H4 (cell line): ENCODE data around the gene DENND1B. TPM values are rescaled to one million over a fixed set of nuclear protein-coding genes. Genes with fewer than 3 reads are reported as not detected.
"Not testable (repeated sequence)": the region's sequence is repeated elsewhere in the genome, so short reads cannot be mapped to it uniquely, and the experiment has no call there.

Source experiments
- DNase-seq: peaks from one replicate; pipeline ENCODE4 v3.0.0-alpha.2; 2015; ENCODE audit warnings: low spot score
- total RNA-seq: library from RNA; depleted of rRNA; stranded (reverse); fragments of >200 nt; shearing (Covaris generic); gene quantifications from 2 replicates; pipeline ENCODE4 v1.2.3, GENCODE V29; 2014

The DENND1B gene
- total RNA-seq, 1 experiment from 2014 or later = 7.3 TPM

DNA sequence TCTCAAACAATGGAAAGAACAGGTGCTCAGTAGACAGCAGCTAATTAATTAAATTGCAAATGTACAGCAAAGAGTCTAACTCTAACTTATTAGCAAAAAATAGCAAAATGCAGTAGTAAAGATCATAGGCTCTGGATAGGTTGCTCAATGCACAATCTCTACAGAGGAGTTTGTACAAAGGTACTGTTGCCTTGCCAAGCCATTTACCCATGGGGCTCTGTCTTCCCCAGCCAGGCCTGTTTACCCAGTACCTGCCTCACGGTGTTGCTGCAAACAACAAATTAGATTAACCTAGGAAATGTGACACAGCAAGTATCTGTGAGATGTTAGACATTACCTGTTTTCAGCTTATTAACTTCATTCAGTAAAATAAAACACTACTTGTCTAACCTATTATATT, 222.0 kb downstream of the DENND1B start:
- no peak for DNase-seq

- DNase-seq = no peak
Measured at GRCh38 chr1:197546989-197547388, 228.3 kb downstream of the DENND1B start.

- DNase-seq = no peak
Measured at GRCh38 chr1:197544553-197544952, 230.7 kb downstream of the DENND1B start.

DNA sequence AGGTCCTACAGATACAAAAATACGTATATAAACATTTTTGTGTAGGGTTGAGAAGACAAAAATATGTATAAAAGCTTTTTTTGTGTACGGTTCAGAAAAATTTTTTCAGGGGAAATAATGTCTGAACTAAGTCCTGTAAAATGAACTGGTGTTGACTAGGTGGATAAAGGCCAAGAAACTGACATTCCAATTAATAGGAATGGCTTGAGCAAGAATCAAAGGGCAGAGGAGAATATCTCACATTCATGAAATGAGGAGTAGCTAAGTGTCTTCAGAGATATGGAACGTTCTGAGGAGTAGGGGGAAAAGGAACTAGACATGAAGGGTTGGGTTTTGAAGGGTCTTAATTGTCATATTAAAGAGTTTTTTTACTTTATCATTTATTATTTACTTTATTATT, 231.2 kb downstream of the DENND1B start:
- no peak for DNase-seq

DNA sequence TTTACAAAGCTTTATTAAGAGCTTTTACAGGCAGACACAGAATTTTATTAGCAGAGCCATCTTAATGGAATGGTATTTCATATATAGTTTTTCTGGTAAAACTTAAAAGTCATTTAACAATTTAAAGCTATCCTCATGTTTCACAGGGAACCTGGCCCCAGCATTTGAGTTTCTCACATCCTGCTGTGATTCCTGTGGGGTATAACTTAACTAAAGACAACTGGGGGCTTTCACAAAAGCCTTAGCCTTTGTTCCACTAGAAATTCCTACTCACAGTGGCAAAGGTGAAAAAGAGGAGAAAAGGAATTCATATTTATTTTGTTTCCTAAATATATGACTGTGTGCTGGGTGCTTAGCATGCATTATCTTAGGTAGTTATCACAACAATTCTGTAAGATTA, 233.9 kb downstream of the DENND1B start:
- DNase-seq = no peak

DNA sequence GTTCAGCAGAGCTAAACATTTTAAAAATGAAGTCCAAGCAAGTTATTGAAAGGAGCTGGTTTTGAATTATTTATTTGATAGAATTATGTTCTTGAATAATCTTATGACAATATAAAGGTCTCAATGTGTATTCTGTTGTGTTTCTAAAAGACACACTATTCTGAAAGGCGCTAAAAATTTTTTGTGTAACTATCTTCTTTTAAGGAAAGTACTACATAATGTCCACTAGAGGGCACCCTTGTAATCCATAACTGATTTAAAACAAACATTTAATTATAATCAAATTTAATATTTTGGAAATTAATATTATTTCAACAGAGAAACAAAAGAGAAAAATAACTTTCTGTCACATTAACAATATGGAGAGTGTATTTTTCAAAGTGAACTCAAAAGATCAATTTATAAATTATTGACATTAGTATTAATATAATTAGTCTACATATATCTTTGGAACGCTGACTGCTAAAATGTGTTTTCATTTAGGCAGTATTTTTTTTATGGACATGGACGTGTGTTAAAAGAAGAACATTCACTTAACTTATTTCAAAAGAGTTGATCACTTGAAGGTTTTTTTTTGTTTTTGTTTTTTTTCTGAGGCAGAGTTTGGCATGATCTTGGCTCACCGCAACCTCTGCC, 248.4 kb downstream of the DENND1B start:
- peak; percentile 9 for DNase-seq

DNA sequence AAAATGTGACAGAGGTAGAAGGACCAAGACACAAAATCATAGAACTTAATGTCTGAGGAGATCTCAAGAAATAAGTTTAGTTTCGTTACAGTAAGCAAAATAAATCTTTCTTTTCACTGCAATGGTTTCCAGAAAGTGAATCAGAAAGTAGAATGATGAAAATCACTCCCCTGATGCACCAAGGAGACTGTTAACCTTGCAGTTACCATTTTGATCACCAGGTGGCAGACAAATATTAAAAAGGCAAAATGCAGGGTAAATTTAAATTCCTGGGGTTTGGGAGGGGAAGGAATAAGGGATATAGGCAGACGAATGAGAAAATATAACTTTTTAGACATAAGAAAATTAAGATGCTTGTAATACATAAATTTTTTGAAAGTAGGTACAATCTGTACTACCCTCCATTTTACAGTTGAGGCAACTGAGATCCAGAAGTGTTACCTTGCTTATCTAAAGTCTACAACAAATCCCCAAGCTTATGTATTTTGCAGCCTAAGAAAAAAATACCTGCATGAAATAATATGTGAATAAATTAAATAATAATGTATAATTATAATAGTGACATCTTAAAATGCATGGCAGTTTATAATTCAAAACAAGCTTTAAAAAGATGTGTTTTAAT, 254.1 kb downstream of the DENND1B start:
- DNase-seq = peak; percentile 24

- DNase-seq = no peak
Measured at GRCh38 chr1:197519741-197520334, 255.4 kb downstream of the DENND1B start.

DNA sequence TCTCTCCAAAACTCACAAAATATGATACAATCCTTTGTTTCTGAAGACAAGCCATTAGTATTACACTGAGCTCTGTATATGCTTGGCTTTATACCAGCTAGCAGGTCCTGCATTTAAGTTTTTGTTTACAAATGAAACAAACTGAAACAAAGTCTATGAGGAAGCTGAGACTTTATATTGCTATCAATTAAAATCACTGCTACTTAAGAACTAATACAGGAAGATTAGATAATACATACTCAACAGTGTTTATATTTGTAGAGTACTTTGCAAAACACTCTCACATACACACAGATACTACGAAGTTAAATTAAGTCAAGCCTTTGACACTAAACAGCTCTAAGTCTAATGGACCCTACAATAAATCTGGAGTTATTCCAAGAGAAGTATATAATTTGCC, 259.9 kb downstream of the DENND1B start:
- no peak for DNase-seq

GRCh38 chr1:197510691-197511378, 264.4 kb downstream of the DENND1B start:
- no peak for DNase-seq

- no peak for DNase-seq
Measured at GRCh38 chr1:197496722-197497121, 278.6 kb downstream of the DENND1B start.

DNA sequence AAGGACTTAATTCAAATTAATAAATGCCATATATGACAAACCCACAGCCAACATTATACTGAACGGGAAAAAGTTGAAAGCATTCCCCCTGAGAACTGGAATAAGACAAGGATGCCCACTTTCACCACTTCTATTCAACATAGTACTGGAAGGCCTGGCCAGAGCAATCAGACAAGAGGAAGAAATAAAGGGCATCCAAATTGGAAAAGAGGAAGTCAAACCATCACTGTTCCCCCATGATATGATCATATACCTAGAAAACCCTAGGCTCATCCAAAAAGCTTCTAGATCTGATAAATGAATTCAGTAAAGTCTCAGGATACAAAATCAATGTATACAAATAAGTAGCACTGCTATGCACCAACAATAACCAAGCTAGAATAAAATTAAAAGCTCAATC, 283.8 kb downstream of the DENND1B start:
- DNase-seq = not testable (repeated sequence)

DNA sequence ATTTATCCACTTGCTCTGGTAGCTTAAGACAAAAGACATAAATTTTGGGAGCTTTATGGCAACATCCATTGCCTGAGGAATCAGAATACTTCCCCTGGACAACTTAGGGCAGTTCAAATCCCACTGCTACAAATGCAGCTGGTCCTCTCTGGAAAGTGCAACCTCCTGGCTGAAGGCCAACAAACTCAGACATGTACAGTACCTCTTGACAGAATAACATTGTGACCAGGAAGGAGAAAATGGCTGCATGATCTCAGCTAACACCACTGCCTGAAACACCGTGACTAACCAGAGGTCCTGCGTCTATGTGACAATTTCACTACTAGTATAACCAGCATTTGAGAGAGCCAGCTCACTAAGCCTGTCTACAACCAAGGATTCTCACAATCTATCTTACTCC, 288.3 kb downstream of the DENND1B start:
- peak; percentile 54 for DNase-seq

DNA sequence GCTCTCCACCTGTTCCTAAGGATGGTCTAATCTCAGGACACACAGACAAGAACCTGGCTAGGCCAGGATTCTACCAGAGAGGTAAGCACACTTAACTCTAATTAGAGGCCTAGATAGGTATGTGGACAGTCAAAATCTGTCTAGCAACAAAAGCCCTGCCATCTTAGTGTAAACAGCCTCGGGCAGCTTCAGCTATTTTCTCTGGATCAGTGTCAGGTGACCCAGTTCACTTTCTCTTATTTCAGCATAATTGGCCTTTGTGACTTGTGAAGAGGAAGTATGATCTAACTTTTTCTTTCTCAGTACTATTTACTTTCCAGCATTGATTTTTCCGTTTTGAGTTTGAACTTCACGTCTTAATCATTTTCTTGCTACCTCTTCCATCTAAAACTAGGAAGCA, 289.5 kb downstream of the DENND1B start:
- peak; percentile 11 for DNase-seq

GRCh38 chr1:197481101-197481500, 294.2 kb downstream of the DENND1B start:
- DNase-seq = peak; percentile 17

GRCh38 chr1:197480446-197480845, 294.8 kb downstream of the DENND1B start:
- no peak for DNase-seq

GRCh38 chr1:197472141-197472540, 303.1 kb downstream of the DENND1B start:
- DNase-seq = no peak

DNA sequence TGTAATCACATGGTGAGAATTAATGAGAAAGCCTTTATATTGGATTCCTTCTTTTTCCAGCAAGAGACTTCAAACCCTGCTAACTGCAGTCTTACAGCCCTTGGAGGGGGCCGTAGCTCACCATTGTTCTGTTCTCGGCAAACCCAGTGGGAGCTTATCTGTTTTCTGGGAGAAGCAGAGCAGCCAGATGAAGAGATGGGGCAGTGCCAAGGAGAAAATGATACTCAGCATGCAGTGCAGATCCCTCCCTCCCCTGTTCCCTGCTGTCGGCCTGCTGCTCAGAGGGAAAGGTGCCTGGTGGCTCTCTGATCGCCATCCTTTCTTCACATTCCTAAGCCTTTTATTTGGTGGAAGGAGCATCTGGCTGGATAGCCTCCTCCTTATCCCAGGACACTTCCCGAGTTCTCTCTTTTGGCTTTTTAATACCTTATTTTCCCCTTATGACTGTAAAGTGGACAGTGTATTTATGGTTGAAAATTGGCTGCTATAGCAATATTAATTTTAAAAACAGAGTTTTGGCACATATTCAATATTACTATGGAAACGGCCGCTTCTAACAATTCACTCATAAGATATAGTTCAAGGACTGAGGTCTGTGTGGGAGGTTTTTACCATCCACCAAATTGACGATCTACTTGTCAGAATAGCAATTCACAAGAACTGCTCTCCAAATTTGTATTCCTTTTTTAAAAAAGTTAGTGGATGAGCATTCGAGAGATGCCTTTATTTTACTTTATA, 303.9 kb downstream of the DENND1B start:
- DNase-seq = no peak

DNA sequence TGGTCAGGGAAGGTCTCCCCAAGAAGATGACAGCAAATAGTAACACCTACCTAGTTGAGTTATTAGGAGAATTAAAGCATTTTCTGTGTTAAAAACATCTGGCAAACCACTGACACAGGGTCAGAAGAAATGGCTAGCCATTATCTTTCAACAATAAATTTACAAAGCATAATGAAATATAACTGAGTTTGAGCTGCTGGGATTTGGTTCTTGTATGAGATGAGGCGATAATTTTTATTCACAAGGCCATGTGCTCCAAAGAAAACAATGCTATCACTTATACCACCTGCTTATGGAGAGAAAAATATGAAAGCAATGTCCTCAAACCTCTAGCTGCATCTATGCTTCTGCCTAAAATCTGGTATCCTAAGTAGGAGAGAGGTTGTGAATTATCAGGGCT, 304.9 kb downstream of the DENND1B start:
- no peak for DNase-seq

DNA sequence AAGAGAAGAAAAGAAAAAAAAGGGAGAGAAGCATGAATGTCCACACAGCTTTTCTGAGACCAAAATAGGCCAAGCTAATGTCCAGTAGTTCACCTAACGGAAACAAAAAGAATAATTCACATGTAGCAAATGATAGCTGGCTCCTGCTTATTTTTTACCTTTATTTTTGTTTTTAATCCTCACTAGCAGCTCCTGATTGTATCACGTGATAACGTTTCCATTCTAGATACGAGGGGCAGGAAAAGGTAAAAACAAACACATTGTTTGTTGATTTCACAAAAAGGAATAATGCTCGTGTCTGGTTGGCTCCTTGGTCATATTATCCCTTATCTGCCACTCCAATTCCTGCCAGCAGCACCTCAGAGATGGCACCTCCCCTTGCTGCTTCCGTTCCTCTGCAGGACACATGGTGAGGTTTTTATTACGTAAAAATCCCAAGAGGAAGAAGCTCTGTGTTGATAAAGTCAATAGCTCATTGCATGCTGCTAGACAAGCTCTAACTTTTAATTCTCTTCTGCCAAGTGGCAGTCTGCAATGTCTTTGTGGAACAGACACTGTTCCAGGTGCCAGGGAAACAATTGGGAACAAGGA, 305.6 kb downstream of the DENND1B start:
- DNase-seq = no peak

- DNase-seq = no peak
Measured at GRCh38 chr1:197468543-197469175, 306.6 kb downstream of the DENND1B start.
